ENCODE measurements around the gene OXT. TPM values are rescaled to one million over a fixed set of nuclear protein-coding genes. Genes with fewer than 3 reads are reported as not detected.

OXT gene
- total and polyA plus RNA-seq, 2 of the 13 experiments (the other 11 are each of a cell fraction or from before 2014, with no cell fraction given), result not detected

DNA sequence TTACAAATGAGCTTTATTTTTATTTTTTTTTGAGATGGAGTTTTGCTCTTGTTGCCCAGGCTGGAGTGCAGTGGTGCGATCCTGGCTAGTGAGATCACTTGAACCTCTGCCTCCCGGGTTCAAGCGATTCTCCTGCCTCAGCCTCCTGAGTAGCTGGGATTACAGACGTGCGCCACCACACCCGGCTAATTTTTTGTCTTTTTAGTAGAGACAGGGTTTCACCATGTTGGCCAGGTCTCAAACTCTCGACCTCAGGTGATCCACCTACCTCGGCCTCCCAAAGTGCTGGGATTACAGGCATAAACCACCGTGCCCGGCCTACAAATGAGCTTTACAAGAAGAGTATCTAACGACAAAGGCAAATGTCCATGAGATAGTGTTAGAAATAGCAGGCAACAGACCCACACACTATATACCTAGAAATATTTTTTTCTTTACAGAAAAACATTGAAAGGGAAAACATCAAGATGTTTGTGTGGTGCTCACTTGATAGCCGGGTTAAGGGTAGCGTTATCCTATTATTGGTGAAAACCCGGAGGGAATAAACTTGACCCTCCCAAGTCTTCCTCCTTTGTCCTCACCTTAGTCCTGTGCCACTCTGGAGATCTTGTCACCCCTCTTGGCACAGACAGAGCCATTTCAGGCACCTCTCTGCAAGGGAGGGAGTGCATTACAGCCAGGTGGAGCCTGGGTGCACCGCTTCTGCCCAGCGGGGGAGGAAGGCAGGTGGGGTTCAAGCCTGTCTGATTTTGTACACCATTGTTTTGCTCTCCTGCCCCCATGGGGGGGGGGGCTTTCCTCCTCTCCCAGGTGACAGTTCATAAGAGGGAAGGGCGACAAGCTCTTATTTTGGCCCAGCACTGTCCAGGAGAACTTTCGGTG lies 34.1 kb downstream of the OXT start (continued):
- TF ChIP-seq, protein P1, sequence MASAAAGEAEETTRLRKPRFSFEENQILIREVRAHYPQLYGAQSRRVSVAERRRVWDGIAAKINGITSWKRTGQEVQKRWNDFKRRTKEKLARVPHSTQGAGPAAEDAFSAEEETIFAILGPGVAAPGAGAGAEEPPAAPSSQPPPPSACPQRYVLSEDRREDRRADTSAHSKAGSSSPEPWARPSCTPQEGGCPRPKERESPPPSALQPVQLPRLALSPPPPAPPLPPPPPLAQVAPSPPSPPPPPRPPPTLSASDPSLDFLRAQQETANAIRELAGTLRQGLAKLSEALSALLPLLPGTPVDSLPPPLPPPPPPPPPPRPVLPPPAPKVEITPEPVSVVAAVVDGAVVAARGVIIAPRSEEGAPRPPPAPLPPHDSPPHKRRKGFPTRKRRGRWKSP (CRISPR knock-in tag; IDR thresholded peaks at IDR 0.05), result no peak
- TF ChIP-seq, protein P2, sequence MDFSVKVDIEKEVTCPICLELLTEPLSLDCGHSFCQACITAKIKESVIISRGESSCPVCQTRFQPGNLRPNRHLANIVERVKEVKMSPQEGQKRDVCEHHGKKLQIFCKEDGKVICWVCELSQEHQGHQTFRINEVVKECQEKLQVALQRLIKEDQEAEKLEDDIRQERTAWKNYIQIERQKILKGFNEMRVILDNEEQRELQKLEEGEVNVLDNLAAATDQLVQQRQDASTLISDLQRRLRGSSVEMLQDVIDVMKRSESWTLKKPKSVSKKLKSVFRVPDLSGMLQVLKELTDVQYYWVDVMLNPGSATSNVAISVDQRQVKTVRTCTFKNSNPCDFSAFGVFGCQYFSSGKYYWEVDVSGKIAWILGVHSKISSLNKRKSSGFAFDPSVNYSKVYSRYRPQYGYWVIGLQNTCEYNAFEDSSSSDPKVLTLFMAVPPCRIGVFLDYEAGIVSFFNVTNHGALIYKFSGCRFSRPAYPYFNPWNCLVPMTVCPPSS (IDR thresholded peaks at IDR 0.05), result no peak
- TF ChIP-seq PRPF4 (IDR thresholded peaks at IDR 0.05; ENCODE audit: low read depth, low read length, poor library complexity, severe bottlenecking) (no peak), ZNF660 (CRISPR knock-in tag; IDR thresholded peaks at IDR 0.05; ENCODE audit: borderline replicate concordance, low read depth) (no peak), SMYD3 (CRISPR knock-in tag; IDR thresholded peaks at IDR 0.05) (no peak), PHB2 (IDR thresholded peaks at IDR 0.05; ENCODE audit: partially characterized antibody) (no peak), TBX2 (CRISPR knock-in tag; IDR thresholded peaks at IDR 0.05; ENCODE audit: borderline replicate concordance) (peak; percentile 41; the same call in 1 of the 2 replicates), YEATS4 (CRISPR knock-in tag; IDR thresholded peaks at IDR 0.05; ENCODE audit: borderline replicate concordance) (no peak), SPEN (CRISPR knock-in tag; IDR thresholded peaks at IDR 0.05; ENCODE audit: low read depth) (no peak), KLF11 (CRISPR knock-in tag; IDR thresholded peaks at IDR 0.05) (no peak), MED1 (CRISPR knock-in tag; IDR thresholded peaks at IDR 0.05) (no peak), GPN1 (CRISPR knock-in tag; IDR thresholded peaks at IDR 0.05; ENCODE audit: borderline replicate concordance) (no peak), HIVEP1 (CRISPR knock-in tag; IDR thresholded peaks at IDR 0.05) (0 out of 2 replicates have a peak, but pooled peaks have one; percentile 37), FOXP1 (IDR thresholded peaks at IDR 0.05) (no peak), FOXP1 (CRISPR knock-in tag; IDR thresholded peaks at IDR 0.05) (no peak), HOXA3 (CRISPR knock-in tag; IDR thresholded peaks at IDR 0.05) (no peak), TAF15 (IDR thresholded peaks at IDR 0.05; ENCODE audit: low read depth, low read length, poor library complexity, severe bottlenecking) (no peak), BATF2 (CRISPR knock-in tag; IDR thresholded peaks at IDR 0.05) (no peak), ZNF232 (CRISPR knock-in tag; IDR thresholded peaks at IDR 0.05; ENCODE audit: borderline replicate concordance) (no peak), KDM5B (CRISPR knock-in tag; IDR thresholded peaks at IDR 0.05; ENCODE audit: borderline replicate concordance) (peak; percentile 66; the same call in 1 of the 2 replicates), ZNF143 (CRISPR knock-in tag; IDR thresholded peaks at IDR 0.05) (no peak), BCL3 (CRISPR knock-in tag; IDR thresholded peaks at IDR 0.05) (no peak), IRX3 (CRISPR knock-in tag; IDR thresholded peaks at IDR 0.05; ENCODE audit: borderline replicate concordance, low read depth) (no peak)
- TF ChIP-seq, protein P3, sequence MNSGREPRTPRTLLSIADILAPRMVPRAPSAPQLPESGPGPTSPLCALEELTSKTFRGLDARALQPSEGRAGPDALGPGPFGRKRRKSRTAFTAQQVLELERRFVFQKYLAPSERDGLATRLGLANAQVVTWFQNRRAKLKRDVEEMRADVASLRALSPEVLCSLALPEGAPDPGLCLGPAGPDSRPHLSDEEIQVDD (CRISPR knock-in tag; IDR thresholded peaks at IDR 0.05; ENCODE audit: borderline replicate concordance), result no peak
